GM19468 (cell line): ENCODE measurements around the gene SPINT2.

ENCODE experiments used
- ATAC-seq: cut with Tn5 transposase; IDR thresholded peaks from one replicate; pipeline ENCODE4 v1.9.1; 2021; ENCODE audit warnings: mild to moderate bottlenecking, moderate library complexity, moderate number of reproducible peaks; ENCODE audit not compliant: unreplicated experiment; ENCODE audit errors: extremely low read depth

Gene SPINT2

DNA sequence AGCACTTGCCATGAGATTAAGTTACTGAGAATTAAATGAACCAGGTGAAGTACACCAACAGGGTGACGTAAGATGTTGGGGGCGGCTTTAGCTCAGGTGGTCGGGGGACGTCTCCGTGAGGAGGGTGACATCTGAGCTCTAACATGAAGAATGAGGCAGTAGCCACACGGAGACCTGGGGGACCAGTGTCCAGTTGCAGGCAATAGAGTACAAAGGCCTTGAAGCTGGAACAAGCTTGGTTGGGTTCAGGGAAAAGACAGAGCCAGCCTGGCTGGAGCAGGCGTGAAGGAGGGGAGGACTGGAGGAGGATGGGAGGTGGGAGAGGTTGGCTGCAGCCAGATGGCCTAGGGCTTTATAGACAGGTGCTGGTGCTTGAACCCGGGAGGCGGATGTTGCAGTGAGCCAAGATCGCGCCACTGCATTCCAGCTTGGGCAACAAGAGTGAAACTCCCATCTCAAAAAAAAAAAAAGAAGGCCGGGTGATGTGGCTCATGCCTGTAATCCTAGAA is 1.6 kb downstream of the SPINT2 start:
- no peak for ATAC-seq

DNA sequence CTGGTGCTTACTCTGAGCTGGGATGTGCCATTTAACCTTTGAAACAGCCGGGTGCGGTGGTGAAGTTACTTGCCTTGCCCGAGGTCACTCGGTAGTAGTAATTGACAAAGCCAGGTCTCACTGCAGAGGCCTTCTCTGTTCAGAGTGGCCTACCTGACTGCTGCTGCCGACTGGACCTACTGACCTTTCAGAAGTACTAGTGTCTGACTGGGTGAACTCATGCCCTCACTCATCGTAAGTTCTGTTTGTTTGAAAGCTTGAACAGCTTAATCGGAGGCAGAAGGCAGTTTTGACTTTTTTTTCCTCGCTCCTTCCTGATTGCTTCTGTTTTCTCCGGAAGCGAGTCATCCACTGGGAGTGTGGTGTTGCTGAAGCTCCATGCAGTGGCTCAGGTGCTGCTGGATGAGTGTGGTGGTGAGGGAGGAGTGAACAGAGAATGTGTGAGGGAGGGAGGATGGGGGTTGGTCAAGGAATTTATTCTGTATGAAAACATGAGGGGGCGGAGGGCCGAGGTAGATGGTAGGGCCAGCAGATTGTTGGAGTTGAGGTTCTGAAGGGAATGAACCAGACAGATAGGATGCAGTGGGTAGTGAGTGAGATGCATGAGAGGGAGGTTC is 2.7 kb downstream of the SPINT2 start:
- no peak for ATAC-seq

DNA sequence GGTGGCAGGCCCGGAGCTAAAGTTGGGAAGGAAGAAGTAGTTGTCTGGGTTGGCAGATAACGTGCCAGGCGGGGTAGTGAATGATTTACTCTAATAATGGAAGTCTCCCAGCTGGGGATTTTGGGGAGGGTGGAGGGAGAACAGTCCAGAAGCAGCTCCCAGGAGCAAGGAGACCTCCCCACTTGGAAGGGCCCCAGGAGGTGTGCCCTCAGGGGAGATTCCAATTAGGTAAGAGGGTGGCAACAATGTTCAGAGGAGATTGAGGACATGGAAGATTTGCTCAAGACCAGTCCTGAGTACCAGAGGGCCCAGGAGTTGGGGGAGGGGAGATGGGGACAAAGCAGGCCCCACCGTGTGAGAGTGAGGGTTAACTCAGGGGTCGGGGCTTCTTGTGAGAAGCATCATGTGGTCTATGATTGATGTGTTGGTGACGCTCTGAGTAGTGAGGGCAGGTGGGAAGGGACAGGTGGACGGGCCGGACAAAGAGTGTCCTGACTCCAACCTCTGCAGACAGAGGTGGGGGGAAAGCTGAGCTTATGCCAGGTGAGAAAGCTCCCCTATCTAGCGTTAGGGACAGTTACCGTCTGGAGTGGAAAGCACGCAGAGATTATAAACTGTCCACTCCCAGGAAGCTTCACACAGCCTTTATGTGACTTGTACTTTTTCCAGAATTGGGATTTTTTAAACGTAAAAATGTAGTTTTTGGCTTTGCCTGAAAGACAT is 3.5 kb downstream of the SPINT2 start:
- no peak for ATAC-seq

DNA sequence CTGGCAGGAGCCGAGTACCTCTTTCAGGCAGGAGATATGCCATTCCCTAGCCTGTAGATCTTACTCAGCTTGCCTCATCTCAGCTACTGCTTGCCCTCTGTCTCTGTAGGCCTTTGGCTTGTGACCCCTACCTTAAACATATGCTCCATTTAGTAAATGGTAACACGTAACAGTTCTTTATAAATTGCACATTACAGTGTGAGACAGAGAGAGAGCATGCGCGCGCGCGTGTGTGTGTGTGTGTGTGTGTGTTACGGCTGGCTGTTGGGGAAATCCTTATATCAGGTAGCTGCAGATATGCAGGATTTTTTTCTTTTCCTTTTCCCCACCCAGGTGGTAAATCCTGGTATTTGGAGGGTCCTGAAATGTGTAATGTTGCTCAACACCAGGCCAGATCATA is 4.2 kb downstream of the SPINT2 start:
- no peak for ATAC-seq

DNA sequence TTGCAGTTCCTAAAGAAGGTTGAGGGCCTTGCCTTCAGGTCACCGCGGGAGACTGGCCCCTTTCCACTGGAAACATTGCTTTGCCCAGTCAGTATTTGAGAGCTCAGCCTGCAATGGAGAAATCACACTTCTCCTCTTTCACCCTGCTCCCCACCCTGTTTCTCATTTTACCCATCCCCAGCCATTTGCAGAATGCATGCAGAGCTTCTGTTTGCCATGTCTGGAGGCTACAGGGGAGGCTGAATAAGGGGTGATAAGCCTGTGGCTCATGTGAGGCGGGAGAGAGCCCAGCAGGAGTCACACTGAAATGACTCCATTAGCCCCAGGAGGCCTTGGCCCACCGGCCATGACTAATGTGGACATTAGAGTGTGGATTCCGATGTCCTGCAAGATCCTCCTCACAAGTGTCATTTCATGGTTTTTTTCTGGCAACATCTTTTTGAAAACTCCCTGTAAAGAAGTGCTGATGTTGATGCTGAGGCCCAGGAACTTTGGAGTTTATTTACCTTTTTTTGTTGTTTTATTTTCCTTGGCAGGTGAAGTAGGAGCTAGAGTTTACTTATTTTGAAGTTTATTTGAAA is 6.3 kb downstream of the SPINT2 start:
- ATAC-seq = no peak

DNA sequence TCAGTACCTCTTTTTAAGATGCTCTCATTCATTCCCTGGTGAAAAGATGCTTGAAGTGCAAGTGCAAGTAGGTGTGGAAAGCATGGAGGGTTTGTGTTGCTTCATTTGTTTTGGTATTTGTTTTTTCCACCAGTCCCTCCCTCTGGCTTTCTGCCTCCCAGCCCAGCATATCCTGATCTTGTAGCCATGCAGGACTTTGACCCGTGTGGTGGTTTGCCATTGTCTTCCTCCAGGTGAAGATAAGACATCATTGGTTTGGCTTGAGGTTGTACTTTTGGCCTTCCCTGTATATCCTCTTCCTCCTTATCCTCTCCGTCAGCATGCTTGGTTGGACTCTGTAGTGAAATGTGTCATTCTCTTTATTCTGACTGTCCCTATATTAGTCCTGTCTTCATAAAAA is 9.1 kb downstream of the SPINT2 start:
- no peak for ATAC-seq

DNA sequence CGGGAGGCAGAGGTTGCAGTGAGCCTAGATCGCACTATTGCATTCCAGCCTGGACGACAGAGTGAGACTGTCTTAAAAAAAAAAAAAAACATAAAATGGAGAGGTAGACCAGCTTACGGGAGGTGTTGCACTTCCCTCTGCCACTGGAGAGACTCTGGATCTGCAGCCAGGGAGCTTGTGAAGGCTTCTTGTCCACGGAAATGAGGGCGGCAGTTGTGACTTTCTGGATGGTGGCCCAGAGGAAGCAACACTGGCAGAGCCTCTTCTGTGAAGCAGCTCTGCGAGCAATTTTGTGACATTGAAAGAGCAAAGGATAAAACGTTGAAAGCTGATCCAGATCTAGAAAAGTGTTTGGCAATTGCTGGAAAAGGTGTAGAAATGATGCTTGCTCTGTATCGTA is 10.4 kb downstream of the SPINT2 start:
- no peak for ATAC-seq

DNA sequence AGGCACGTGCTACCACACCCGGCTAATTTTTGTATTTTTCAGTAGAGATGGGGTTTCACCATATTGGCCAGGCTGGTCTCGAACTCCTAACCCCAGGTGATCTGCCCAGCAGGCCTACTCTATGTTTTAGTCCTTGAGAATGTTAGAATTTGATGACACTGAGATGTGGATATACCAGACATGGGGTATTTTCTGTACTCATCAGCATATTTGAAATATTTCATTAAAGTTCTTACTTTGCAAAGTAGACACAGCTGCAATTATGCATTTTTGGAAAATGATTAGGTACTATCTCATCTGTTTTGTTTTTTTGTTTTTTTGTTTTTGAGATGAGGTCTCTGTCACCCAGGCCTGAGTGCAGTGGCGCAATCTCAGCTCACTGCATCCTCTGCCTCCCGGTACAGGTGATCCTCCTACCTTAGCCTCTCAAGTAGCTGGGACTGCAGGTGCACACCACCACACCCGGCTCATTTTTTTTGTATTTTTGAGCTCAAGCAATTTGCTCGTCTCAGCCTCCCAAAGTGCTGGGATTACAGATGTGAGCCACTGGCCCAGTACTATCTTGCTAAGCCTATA is 12.7 kb downstream of the SPINT2 start:
- no peak for ATAC-seq

DNA sequence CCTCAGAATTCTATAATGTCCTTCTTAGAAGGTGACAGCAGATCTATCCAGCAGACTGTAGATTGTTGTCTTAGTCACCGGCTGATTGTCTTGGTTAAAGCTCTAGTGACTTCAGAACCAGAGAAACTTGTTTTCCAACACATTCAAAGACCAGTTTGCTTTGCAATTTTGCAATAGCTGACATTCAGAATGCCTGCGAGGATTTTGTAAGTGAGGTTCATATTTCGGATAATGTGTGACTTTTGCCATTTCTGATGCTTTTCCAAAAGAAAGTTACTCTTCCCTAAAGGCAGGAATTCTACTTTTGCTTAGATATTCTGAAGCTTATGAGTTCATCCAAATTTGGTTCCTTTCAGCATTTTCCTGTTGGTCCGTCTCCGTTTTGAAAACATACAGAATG is 13.2 kb downstream of the SPINT2 start:
- ATAC-seq = no peak

DNA sequence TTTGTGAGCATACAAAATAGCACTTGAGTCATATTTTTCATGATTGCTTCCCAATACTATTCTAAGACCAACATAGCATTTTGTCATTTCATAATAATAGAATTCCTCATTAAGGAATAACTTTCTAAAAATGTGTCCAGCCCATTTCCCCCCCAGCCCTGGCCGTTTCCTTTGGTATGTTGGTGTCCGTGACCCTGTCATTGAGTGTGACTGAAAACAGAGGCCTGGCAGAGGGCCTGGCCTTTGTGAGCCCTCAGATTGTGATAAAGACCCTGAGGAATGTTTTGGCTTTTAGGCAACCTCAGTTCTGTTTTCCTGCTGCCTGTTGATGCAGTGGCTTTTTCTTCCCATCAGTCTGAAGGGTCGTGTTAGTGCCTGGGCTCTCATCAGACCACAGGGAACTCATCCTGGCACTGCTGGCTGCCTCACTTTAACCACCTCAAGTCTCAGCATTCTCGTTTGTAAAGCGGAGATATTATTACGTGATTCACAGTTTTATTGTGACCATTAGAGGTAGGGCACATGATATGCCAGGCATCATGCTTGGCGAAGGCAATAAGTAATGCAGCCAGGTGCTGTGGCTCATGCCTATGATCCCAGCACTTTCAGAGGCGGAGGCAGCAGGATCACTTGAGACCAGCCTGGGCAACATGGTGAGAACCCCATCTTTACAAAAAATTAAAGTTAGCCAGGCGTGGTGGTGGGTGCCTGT is 13.8 kb downstream of the SPINT2 start:
- ATAC-seq = no peak

DNA sequence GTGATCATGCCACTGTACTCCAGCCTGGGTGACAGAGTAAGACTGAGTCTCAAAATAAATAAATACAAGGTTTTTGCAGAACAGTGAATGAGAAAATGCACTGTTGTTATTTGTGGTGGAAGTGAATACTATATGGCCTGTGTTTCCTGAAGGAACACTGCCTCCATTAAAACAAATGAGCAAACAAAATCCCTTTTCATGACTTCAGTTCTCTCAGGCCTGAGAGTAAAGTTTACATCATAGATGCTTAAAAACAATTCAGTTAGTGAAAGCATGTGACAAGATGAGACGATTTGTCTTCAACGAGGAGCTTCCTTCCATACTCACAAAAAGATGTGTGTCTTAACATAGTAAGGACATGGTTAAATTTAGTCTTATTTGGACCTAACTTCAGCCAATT is 14.4 kb downstream of the SPINT2 start:
- ATAC-seq = no peak

DNA sequence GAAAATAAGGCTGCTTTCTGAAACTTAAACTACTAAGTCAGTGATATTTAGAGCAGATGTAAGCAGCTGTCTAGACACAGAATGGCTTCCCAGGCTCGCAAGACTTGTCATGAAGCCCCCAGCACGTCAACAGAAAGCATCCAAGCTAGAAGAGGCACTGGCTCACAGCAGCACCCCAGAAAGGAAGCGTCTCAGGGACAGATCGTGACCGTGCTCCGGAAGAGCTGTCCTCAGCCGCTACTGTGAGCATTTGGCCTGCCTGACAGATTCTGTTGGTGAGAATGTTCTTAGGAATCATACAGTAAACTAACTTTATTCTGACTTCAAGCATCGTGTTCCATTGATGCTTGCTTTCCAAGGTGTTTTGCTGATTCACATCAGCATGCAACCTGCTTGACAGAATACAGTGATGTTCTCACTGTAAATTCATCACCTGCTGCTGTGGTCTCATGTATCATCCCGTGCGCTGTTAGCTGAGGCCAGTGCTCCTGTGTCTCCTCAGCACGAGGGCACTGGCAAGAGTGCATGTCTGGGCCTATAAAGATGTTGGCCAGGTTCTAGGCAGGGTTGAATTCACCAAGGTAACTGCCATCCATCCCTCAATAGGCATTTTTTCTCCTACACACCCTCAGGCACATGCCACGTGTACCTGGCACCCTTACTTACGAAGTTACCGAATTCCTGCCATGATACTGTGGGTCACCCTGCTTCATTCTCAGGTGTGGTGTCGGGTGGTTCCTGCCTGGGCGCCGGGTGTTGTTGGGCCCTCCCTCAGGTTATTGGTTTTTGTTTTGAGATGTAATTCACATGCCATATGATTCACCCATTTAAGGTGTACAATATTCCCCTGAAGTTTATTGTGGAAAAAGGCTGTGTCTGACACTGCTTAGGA is 15.9 kb downstream of the SPINT2 start:
- ATAC-seq = no peak

DNA sequence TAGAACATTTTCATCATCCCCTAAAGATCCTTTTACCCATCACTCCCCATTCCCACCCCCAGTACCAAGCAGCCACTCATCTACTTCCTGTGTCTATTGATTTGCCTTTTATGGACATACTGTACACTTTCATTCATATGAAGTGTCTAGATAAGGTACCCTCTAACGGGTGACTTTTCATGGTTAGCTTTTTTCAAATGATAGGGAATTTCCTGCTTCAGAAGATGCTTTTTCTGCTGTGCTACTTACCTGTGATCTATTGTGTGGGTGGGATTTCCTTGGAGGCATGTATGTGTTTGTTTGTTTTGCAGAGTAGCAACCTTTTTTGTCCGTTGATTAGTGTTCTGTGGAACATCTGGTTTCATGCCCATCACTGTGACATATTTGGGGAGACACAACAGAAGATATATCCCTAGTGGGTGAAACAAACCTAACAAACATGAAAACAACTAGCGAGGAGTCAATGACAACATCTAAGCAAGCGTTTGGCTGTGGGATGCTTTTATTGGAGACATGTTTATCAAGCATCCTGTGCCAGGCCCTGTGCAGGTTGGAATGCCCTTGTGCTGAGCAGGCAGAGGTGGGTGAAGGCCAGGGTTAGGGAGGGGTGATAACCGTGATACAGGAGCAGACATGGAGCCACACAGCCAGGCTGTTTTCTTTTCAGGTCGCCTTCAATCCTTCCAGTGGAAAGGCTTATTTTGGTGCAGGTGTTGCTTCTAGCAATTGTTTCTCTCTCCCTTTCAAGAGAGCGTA is 17.6 kb downstream of the SPINT2 start:
- ATAC-seq = no peak

DNA sequence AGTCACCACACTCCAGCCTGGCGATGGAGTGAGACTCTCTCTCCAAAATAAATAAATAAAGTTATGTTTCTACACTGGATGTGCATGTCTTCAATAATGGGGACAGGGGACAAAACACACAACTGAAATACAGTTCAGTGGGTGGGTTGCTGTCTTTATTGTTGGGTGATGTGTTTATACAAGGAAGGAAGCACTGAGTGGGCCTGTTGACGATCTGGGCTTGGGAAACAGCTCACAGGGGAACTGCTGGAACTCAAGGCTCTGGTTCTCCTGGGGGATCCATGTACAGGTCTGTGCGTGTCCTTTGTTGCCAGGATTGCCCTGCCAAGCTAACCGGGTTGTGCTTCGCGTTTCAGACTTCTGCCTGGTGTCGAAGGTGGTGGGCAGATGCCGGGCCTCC is 18.9 kb downstream of the SPINT2 start:
- ATAC-seq = no peak

DNA sequence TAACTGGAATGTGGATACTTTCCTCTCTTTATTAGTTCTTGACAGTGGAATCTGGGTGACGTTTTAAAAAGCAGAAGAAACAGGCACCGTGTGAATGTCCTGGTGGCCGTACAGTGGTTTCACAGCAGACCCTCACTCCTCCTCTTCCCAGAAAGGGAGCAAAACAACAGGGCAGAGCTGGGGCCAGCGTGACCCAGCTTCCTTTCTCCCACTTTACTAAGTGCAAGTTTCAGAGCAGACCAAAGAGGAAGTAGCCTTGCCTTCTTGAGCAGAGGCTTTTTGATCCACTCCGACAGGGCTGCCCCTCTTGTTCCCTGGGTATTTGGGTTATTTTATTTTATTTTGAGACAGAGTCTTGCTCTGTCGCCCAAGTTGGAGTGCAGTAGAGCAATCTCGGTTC is 20.0 kb downstream of the SPINT2 start:
- no peak for ATAC-seq

DNA sequence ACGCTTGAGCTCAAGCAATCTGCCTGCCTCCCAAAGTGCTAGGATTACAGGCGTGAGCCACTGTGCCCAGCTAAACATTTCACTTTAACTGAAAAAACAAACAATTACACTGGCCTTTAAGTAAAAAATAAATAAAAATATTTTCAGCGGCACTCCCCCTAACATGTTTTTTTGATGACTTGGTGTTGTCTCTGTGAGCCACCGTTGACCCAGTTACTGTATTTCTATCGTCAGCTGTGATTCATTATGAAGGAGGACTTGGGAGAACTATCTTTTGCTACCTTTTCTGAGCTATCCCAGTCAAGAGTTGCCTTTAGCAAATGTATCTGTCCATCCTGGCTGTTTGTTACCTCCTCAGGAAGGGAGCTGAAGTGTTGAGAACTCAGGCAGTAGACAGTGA is 21.2 kb downstream of the SPINT2 start:
- ATAC-seq = no peak

DNA sequence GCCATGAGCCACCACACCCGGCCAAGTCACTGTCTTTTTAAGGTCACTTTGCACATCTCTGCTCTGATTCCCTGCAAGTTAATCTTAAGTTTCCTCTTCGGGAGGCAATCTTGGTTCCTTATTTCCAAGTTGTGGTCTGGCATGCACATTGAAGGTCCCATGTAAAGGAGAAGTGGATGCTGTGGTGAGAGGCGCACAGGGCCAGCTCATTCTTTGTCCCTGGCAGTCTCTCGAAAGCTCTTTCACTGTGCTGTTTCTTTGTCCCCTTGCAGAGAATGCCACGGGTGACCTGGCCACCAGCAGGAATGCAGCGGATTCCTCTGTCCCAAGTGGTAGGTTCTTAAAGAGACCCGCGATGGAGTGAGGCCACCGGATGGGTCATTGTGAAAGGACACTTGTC is 23.2 kb downstream of the SPINT2 start:
- ATAC-seq = no peak

DNA sequence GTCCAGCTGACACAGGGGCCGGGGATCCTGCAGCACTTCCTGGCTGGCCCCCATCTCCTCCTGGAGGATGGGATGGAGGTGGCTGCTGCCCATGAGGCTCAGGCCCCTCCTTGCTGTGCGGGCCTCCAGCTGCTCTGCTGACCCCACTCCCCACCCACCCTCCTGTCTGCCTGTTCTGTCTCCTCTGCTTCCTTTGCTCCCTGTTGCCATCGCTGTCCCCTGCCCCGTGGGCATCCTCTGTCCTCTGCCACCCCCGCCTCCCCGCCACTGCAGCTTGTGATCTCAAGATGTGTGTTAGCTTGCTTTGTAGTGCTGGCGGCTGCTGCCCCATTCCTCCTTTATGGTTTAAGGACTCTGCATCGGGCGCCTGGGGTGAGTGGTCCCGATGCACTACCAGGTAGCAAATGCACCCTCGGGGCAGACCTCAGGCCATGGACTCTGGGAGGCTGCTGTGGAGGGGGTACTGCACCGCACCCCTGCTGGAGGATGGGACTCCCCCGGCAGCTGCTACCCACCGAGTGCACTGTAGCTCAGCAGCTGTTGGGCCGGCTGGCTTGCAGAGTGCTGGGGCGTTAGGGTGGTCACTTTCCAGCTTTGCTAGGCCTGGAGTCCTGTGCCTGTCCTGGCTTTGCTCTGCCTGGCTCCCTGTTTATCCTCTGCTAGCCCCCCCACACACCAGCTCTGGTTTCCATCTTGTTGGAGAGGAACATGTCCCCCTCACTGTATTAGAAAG is 23.9 kb downstream of the SPINT2 start:
- ATAC-seq = no peak
